Prostate gland (tissue), 2 donors: ENCODE data around the gene CRYBB3. TPM values are rescaled to one million over a fixed set of nuclear protein-coding genes. Genes with fewer than 3 reads are reported as not detected.
"Not testable (repeated sequence)": the region's sequence is repeated elsewhere in the genome, so short reads cannot be mapped to it uniquely, and the experiment has no call there.

ENCODE experiments used
- DNase-seq: peaks from one replicate; pipeline ENCODE4 v3.0.0-alpha.2; 2019; ENCODE audit warnings: low spot score
- H3K27ac ChIP-seq, 2 donors: fragments of 200-600 bp; sonication (generic); 2 replicates each; pipeline ENCODE4 v1.5.1; 2017 to 2019
- H3K27me3 ChIP-seq: fragments of 200-600 bp; sonication (generic); replicated peaks from 2 replicates; pipeline ENCODE4 v1.5.1; 2019; ENCODE audit not compliant: insufficient read depth
- H3K36me3 ChIP-seq, 2 donors: fragments of 200-600 bp; sonication (generic); 1 replicate in 1 of 2; 2 replicates in 1 of 2; pipeline versions ENCODE4 v1.5.1 to v1.8.1; 2017 to 2019
- H3K4me1 ChIP-seq: fragments of 200-600 bp; sonication (generic); replicated peaks from 2 replicates; pipeline ENCODE4 v1.5.1; 2019
- H3K4me3 ChIP-seq, 2 donors: fragments of 200-600 bp; sonication (generic); 2 replicates each; pipeline ENCODE4 v1.5.1; 2017 to 2019
- H3K9me3 ChIP-seq: fragments of 200-600 bp; sonication (generic); 2 replicates; pipeline ENCODE4 v1.5.1; 2017
- CTCF ChIP-seq, 4 experiments: fragments of 200-600 bp in 2 of 4; fragments of 450-650 bp in 2 of 4; sonication (generic) in 2 of 4; IDR thresholded peaks; 1 replicate in 3 of 4; 2 replicates in 1 of 4; pipeline ENCODE4 v1.5.1; 2016 to 2019; ENCODE audit warnings: antibody characterized with exemption in 4 of 4, mild to moderate bottlenecking in 2 of 4, moderate library complexity in 2 of 4
- POLR2A ChIP-seq: fragments of 450-650 bp; IDR thresholded peaks from one replicate; pipeline ENCODE4 v1.6.1; 2016; ENCODE audit warnings: antibody characterized with exemption, mild to moderate bottlenecking
- POLR2AphosphoS5 ChIP-seq: sonication (generic); formaldehyde crosslinking; IDR thresholded peaks from one replicate; pipeline ENCODE4 v1.6.1; 2017; ENCODE audit warnings: antibody characterized with exemption
- WGBS: methylation state at CpG from one replicate; pipeline ENCODE4 v1.1.5; 2018; 5-methylcytosine and 5-hydroxymethylcytosine counted together
- intact Hi-C: fragments of 100-400 bp; cut with DNase I; formaldehyde crosslinking; loops from one replicate; pipeline ENCODE4 v1.14.2; 2022
- total RNA-seq, 2 donors: library from RNA; depleted of rRNA; stranded (reverse); fragments of >200 nt; gene quantifications; one replicate each; pipeline ENCODE4 v1.1.0, GENCODE V29; 2016

The CRYBB3 gene
- total RNA-seq, 2 donors from 2014 or later, result 0.36 TPM; not detected in 1

- Histone ChIP-seq H3K4me3 (no peak overlapping the region), H3K4me1 (no peaks in the 10 kb centered on the region), H3K27me3 (no peaks in the 10 kb centered on the region), H3K27ac (no peak overlapping the region), H3K36me3 (no peaks in the 10 kb centered on the region), H3K9me3 (no peaks in the 10 kb centered on the region)
- 46% methylated on average over 5 of the region's 5 CpGs for WGBS
- intact Hi-C loops, result no loop called here
- TF ChIP-seq POLR2AphosphoS5, result no peak
- no peak for TF ChIP-seq POLR2A
- TF ChIP-seq CTCF (IDR thresholded peaks at IDR 0.05), result no peak
- no peak for DNase-seq
Observed at GRCh38 chr22:25232301-25232700, 32.6 kb downstream of the CRYBB3 start.

GRCh38 chr22:25233706-25234105 is 34.0 kb downstream of the CRYBB3 start:
- H3K27ac ChIP-seq, intact Hi-C loops, H3K4me1 ChIP-seq, H3K36me3 ChIP-seq, H3K9me3 ChIP-seq, DNase-seq, H3K27me3 ChIP-seq, H3K4me3 ChIP-seq: not testable (repeated sequence)

GRCh38 chr22:25235547-25236290 is 36.1 kb downstream of the CRYBB3 start:
- Histone ChIP-seq H3K4me3 (no peak overlapping the region), H3K9me3 (no peaks in the 10 kb centered on the region), H3K4me1 (no peaks in the 10 kb centered on the region), H3K27me3 (no peaks in the 10 kb centered on the region), H3K36me3 (no peaks in the 10 kb centered on the region), H3K27ac (no peak overlapping the region)
- intact Hi-C loops, result no loop called here
- peak in 3 of 4 experiments; percentile 62 to 77 (median 76) for TF ChIP-seq CTCF (IDR thresholded peaks at IDR 0.05)
- no peak for TF ChIP-seq POLR2A
- no peak for TF ChIP-seq POLR2AphosphoS5
- WGBS, result 18% methylated on average over 30 of the region's 30 CpGs
- DNase-seq, result peak; percentile 79

- H3K9me3 ChIP-seq, result no peaks in the 10 kb centered on the region
- WGBS, result 89% methylated on average over 6 of the region's 6 CpGs
- H3K4me1 ChIP-seq, result no peaks in the 10 kb centered on the region
- intact Hi-C loops, result no loop called here
- no peak overlapping the region for H3K4me3 ChIP-seq
- H3K36me3 ChIP-seq, result no peaks in the 10 kb centered on the region
- no peak overlapping the region for H3K27ac ChIP-seq
- no peaks in the 10 kb centered on the region for H3K27me3 ChIP-seq
- no peak for DNase-seq
- no peak for TF ChIP-seq POLR2A
- no peak for TF ChIP-seq POLR2AphosphoS5
- no peak for TF ChIP-seq CTCF (IDR thresholded peaks at IDR 0.05)
Observed at GRCh38 chr22:25236417-25236816, 36.8 kb downstream of the CRYBB3 start.

GRCh38 chr22:25237503-25237902 is 37.8 kb downstream of the CRYBB3 start:
- TF ChIP-seq CTCF (IDR thresholded peaks at IDR 0.05), result no peak
- no peak for TF ChIP-seq POLR2A
- no peak for TF ChIP-seq POLR2AphosphoS5
- no peaks in the 10 kb centered on the region for H3K9me3 ChIP-seq

GRCh38 chr22:25238058-25238457 is 38.4 kb downstream of the CRYBB3 start:
- H3K4me3 ChIP-seq, H3K4me1 ChIP-seq, H3K9me3 ChIP-seq, H3K27ac ChIP-seq, DNase-seq, H3K27me3 ChIP-seq, H3K36me3 ChIP-seq, intact Hi-C loops: not testable (repeated sequence)
- 70% methylated on average over 9 of the region's 9 CpGs for WGBS

More at GRCh38 chr22:25237503-25237902, 37.8 kb downstream of the CRYBB3 start:
- intact Hi-C loops, result no loop called here
- no peaks in the 10 kb centered on the region for H3K36me3 ChIP-seq
- DNase-seq, result no peak
- no peaks in the 10 kb centered on the region for H3K4me1 ChIP-seq
- WGBS, result 85% methylated on average over 4 of the region's 4 CpGs
- H3K27ac ChIP-seq, result no peak overlapping the region
- no peak overlapping the region for H3K4me3 ChIP-seq
- no peaks in the 10 kb centered on the region for H3K27me3 ChIP-seq

- H3K27me3 ChIP-seq, H3K4me3 ChIP-seq, DNase-seq, H3K4me1 ChIP-seq, H3K9me3 ChIP-seq, intact Hi-C loops, H3K27ac ChIP-seq, H3K36me3 ChIP-seq: not testable (repeated sequence)
- 65% methylated on average over 1 of the region's 1 CpG for WGBS
Observed at GRCh38 chr22:25255169-25255568, 55.5 kb downstream of the CRYBB3 start.
